Caco-2 (cell line): ENCODE data around the gene GRHL3. TPM values are rescaled to one million over a fixed set of nuclear protein-coding genes. Genes with fewer than 3 reads are reported as not detected.

Experiments used
- BruUV-seq: library from RNA; stranded (reverse); fragments of 400-500 nt; replicated peaks from 2 replicates; lab custom pipeline; 2021; lab: Mats Ljungman, UMichigan
- CTCF ChIA-PET: fragments of 300-600 bp; sonication (Branson Sonifier 250); formaldehyde crosslinking; loops from one replicate; lab custom pipeline; 2022; ENCODE audit warnings: antibody characterized with exemption; lab: Charles Lee
- POLR2A ChIA-PET: fragments of 300-600 bp; sonication (Branson Sonifier 250); formaldehyde crosslinking; loops from one replicate; lab custom pipeline; 2022; ENCODE audit warnings: antibody characterized with exemption; lab: Charles Lee
- DNase-seq, 2 experiments: peaks; one replicate each; pipeline versions ENCODE4 v3.0.0 to v3.0.0-alpha.2; 2020 to 2022
- H3K27me3 ChIP-seq: replicated peaks from 2 replicates; pipeline ENCODE4 v1.6.0; 2011; ENCODE audit warnings: low read length; ENCODE audit not compliant: control insufficient read depth, insufficient read depth
- H3K36me3 ChIP-seq: 2 replicates; pipeline ENCODE4 v1.5.1; 2011; ENCODE audit warnings: low read length; ENCODE audit not compliant: control insufficient read depth, insufficient read depth
- H3K4me1 ChIP-seq: fragments of 250-450 bp; sonication (Bioruptor Pico); 2 replicates; pipeline ENCODE4 v1.5.1; 2020; ENCODE audit warnings: mild to moderate bottlenecking
- H3K4me3 ChIP-seq: 2 replicates; pipeline ENCODE4 v1.5.1; 2011; ENCODE audit warnings: low read depth, mild to moderate bottlenecking, control low read depth, low read length
- H3K9me3 ChIP-seq: fragments of 250-450 bp; sonication (Bioruptor Pico); 2 replicates; pipeline ENCODE4 v1.5.1; 2020; ENCODE audit warnings: mild to moderate bottlenecking, moderate library complexity
- H3K27ac Mint-ChIP-seq: one replicate; pipeline ENCODE4 v1.8.0; 2022; ENCODE audit warnings: mixed read lengths; ENCODE audit not compliant: unreplicated experiment
- H3K27me3 Mint-ChIP-seq: one replicate; pipeline ENCODE4 v1.8.0; 2022; ENCODE audit warnings: mixed read lengths; ENCODE audit not compliant: insufficient read depth, unreplicated experiment
- H3K36me3 Mint-ChIP-seq: one replicate; pipeline ENCODE4 v1.8.0; 2022; ENCODE audit warnings: mild to moderate bottlenecking, mixed read lengths; ENCODE audit not compliant: insufficient read depth, unreplicated experiment
- H3K4me1 Mint-ChIP-seq: one replicate; pipeline ENCODE4 v1.8.0; 2022; ENCODE audit warnings: low read depth, mixed read lengths; ENCODE audit not compliant: unreplicated experiment
- H3K4me3 Mint-ChIP-seq: one replicate; pipeline ENCODE4 v1.8.0; 2022; ENCODE audit warnings: mild to moderate bottlenecking, moderate library complexity, mixed read lengths; ENCODE audit not compliant: unreplicated experiment
- H3K9me3 Mint-ChIP-seq: one replicate; pipeline ENCODE4 v1.8.0; 2022; ENCODE audit warnings: mixed read lengths; ENCODE audit not compliant: unreplicated experiment
- intact Hi-C: fragments of 100-400 bp; cut with micrococcal nuclease; formaldehyde crosslinking; loops from one replicate; pipeline ENCODE4 v1.10.0; 2022; ENCODE audit not compliant: unreplicated experiment
- total RNA-seq: library from RNA; stranded (reverse); gene quantifications from 2 replicates; pipeline ENCODE4 v1.2.3, GENCODE V29; 2022
- TF ChIP-seq, protein P1 (sequence below), 2 experiments: fragments of 200-600 bp in 1 of 2; IDR thresholded peaks; 1 replicate in 1 of 2; 2 replicates in 1 of 2; pipeline versions ENCODE4 v1.5.1 to v1.8.0; 2011 to 2022; ENCODE audit warnings: antibody characterized with exemption in 1 of 2, control low read depth in 1 of 2, inconsistent platforms in 1 of 2, low read depth in 1 of 2, low read length in 1 of 2, mild to moderate bottlenecking in 1 of 2, moderate library complexity in 1 of 2; ENCODE audit not compliant: insufficient read depth in 1 of 2, severe bottlenecking in 1 of 2, unreplicated experiment in 1 of 2

The GRHL3 gene
- total RNA-seq, 1 experiment from 2014 or later: 2.3 TPM

DNA sequence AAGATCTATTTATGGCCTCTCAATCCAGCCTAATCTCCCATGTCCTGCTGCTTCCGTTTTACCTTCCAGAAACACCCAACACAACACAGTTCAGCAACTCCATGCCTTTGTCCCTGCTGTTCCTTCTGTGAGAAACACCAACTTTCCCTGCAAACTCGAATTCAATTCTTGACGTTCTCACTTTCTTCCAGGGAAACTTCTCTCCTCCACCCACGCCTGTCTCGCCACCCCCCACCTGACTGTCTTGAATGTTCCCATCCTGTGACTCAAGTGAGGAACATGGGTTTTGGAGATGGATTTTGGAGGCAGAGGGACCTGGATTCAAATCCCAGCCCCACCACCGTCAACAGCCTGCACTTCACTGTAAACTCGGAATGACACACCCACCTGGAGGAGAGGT is 44.8 kb downstream of the GRHL3 start:
- TF ChIP-seq, protein P1, sequence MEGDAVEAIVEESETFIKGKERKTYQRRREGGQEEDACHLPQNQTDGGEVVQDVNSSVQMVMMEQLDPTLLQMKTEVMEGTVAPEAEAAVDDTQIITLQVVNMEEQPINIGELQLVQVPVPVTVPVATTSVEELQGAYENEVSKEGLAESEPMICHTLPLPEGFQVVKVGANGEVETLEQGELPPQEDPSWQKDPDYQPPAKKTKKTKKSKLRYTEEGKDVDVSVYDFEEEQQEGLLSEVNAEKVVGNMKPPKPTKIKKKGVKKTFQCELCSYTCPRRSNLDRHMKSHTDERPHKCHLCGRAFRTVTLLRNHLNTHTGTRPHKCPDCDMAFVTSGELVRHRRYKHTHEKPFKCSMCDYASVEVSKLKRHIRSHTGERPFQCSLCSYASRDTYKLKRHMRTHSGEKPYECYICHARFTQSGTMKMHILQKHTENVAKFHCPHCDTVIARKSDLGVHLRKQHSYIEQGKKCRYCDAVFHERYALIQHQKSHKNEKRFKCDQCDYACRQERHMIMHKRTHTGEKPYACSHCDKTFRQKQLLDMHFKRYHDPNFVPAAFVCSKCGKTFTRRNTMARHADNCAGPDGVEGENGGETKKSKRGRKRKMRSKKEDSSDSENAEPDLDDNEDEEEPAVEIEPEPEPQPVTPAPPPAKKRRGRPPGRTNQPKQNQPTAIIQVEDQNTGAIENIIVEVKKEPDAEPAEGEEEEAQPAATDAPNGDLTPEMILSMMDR (IDR thresholded peaks at IDR 0.05; ENCODE audit: insufficient read depth in 1 of 2, low read depth in 1 of 2, low read length in 1 of 2, severe bottlenecking in 1 of 2, unreplicated experiment in 1 of 2): no peak
- Histone ChIP-seq H3K36me3 (no peaks in the 10 kb centered on the region; the same call in 1 of the 2 replicates), H3K9me3 (no peaks in the 10 kb centered on the region), H3K4me3 (no peak overlapping the region), H3K4me1 (no peaks in the 10 kb centered on the region), H3K27me3 (no peaks in the 10 kb centered on the region)
- intact Hi-C loops: no loop called here
- Mint-ChIP-seq H3K36me3 (no peaks in the 10 kb centered on the region), H3K27me3 (no peaks in the 10 kb centered on the region), H3K9me3 (no peaks in the 10 kb centered on the region), H3K4me3 (no peak overlapping the region), H3K4me1 (no peaks in the 10 kb centered on the region), H3K27ac (no peak overlapping the region)
- CTCF ChIA-PET: no interaction called here
- BruUV-seq: no TSS peak
- no peak for DNase-seq
- POLR2A ChIA-PET: no interaction called here

GRCh38 chr1:24364605-24364974 is 45.4 kb downstream of the GRHL3 start:
- Histone ChIP-seq H3K27me3 (no peaks in the 10 kb centered on the region), H3K4me3 (no peak overlapping the region), H3K4me1 (no peaks in the 10 kb centered on the region), H3K36me3 (no peaks in the 10 kb centered on the region; the same call in 1 of the 2 replicates), H3K9me3 (no peaks in the 10 kb centered on the region)
- Mint-ChIP-seq H3K9me3 (no peaks in the 10 kb centered on the region), H3K4me3 (no peak overlapping the region), H3K27ac (no peak overlapping the region), H3K27me3 (no peaks in the 10 kb centered on the region), H3K4me1 (no peaks in the 10 kb centered on the region), H3K36me3 (no peaks in the 10 kb centered on the region)
- ChIA-PET POLR2A (no interaction called here), CTCF (no interaction called here)
- no TSS peak for BruUV-seq
- no peak for DNase-seq
- TF ChIP-seq, protein P1 (IDR thresholded peaks at IDR 0.05; ENCODE audit: insufficient read depth in 1 of 2, low read depth in 1 of 2, low read length in 1 of 2, severe bottlenecking in 1 of 2, unreplicated experiment in 1 of 2): no peak
- intact Hi-C loops: no loop called here

DNA sequence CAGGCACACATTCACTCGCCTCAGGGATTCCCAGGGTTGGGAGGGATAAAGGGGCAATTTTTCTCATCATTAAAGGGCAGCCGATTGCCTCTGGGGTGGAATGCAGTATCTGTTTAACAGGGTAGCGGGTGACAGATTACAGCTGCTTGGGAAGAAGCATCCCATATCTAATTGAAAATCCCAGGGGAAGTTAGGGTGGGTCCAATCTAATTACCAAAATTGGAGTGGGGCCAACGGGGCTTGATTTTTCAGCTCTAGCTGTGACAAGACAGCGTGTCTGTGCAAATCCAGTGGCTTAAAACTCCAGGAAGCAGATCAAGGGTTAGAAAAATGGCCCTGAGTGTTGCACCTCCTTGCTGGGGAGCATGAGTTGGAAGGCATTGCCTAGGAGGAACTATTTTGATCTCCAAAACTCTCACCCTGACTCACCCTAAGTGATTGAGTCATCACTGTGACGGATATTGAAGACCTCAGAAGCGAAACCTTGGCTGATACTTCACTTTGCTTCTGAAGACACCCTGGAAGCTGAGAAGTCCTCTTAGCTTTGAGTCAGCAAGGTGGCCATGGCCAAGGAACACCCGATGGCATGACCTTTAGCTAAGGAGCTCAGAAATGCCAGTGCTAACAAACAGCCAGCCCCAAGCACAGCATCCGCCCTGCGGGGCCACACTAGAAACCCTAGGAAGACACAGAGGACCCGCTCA is 46.0 kb downstream of the GRHL3 start:
- TF ChIP-seq, protein P1 (IDR thresholded peaks at IDR 0.05; ENCODE audit: insufficient read depth in 1 of 2, low read depth in 1 of 2, low read length in 1 of 2, severe bottlenecking in 1 of 2, unreplicated experiment in 1 of 2): no peak
- BruUV-seq: no TSS peak
- Mint-ChIP-seq H3K9me3 (no peaks in the 10 kb centered on the region), H3K27ac (no peak overlapping the region), H3K4me1 (no peaks in the 10 kb centered on the region), H3K4me3 (no peak overlapping the region), H3K36me3 (no peaks in the 10 kb centered on the region), H3K27me3 (no peaks in the 10 kb centered on the region)
- POLR2A ChIA-PET: no interaction called here
- DNase-seq: no peak
- Histone ChIP-seq H3K4me1 (no peaks in the 10 kb centered on the region), H3K36me3 (no peaks in the 10 kb centered on the region; the same call in 1 of the 2 replicates), H3K9me3 (no peaks in the 10 kb centered on the region), H3K27me3 (no peaks in the 10 kb centered on the region), H3K4me3 (no peak overlapping the region)
- intact Hi-C loops: no loop called here
- CTCF ChIA-PET: no interaction called here
